A673 (cell line): ENCODE data around the gene NFKBIL1.

ENCODE experiments used
- EZH2 ChIP-seq: fragments of 200-600 bp; sonication (generic); IDR thresholded peaks from 2 replicates; pipeline ENCODE4 v1.6.1; 2017; ENCODE audit warnings: borderline replicate concordance, low read depth, mild to moderate bottlenecking, mixed read lengths, antibody characterized with exemption, low read length; ENCODE audit not compliant: poor library complexity, severe bottlenecking
- TF ChIP-seq, protein P1 (sequence below): fragments of 300-800, 200-600 bp; sonication (generic); conservative IDR thresholded peaks from 2 replicates; pipeline ENCODE4 v1.5.1; 2017; ENCODE audit warnings: low read depth, mild to moderate bottlenecking, antibody characterized with exemption, low read length, moderate library complexity, mixed read lengths

DNA sequence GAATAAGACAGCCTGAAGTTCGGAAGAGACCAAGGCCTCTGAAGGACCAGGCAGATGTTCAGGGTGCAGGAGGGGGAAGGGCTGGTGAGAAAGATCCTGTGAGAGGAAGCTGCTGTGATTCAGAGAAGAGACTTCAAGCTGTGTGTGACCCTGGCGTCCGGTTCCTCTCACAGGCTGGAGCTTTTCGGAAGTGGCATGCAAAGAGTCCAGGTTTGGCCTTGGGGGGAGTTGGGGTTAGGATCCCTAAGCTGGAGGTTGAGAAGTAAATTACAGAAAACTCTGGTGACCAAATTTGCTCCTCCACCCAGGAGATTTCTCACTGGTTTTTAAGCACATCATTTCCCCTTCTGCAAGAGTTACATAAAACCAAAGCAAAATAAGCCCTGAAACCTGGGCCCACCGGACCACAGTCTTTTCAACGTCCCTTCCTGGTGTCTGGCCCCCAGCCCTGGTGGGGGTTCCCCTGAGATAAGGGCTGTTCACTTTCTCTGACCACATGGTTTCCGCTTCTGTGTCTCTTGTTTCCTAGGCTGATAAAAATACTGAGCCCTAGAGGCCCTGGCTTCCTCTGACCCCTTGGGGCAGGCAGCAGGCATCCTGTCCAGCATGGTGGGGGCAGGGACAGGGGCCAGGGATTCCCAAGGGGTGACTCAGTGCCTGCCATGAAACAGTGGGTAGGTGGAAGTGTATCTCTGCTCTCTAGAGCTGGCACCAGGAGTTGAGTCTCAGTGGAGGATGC lies 12.7 kb downstream of the NFKBIL1 start:
- TF ChIP-seq, protein P1, sequence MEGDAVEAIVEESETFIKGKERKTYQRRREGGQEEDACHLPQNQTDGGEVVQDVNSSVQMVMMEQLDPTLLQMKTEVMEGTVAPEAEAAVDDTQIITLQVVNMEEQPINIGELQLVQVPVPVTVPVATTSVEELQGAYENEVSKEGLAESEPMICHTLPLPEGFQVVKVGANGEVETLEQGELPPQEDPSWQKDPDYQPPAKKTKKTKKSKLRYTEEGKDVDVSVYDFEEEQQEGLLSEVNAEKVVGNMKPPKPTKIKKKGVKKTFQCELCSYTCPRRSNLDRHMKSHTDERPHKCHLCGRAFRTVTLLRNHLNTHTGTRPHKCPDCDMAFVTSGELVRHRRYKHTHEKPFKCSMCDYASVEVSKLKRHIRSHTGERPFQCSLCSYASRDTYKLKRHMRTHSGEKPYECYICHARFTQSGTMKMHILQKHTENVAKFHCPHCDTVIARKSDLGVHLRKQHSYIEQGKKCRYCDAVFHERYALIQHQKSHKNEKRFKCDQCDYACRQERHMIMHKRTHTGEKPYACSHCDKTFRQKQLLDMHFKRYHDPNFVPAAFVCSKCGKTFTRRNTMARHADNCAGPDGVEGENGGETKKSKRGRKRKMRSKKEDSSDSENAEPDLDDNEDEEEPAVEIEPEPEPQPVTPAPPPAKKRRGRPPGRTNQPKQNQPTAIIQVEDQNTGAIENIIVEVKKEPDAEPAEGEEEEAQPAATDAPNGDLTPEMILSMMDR, result no peak
- no peak for TF ChIP-seq EZH2
